Chondrocyte (in vitro differentiated cells): Measurements from ENCODE around the gene SGMS1. TPM values are rescaled to one million over a fixed set of nuclear protein-coding genes. Genes with fewer than 3 reads are reported as not detected.
"Not testable (repeated sequence)": the region's sequence is repeated elsewhere in the genome, so short reads cannot be mapped to it uniquely, and the experiment has no call there.

ENCODE experiments used
- DNase-seq: peaks from one replicate; pipeline ENCODE4 v3.0.0; 2021; ENCODE audit warnings: mixed read lengths, low spot score
- H3K27ac Mint-ChIP-seq: one replicate; pipeline ENCODE4 v1.8.0; 2021; ENCODE audit warnings: mild to moderate bottlenecking, moderate library complexity, mixed read lengths; ENCODE audit not compliant: unreplicated experiment
- H3K27me3 Mint-ChIP-seq: 2 replicates; pipeline ENCODE4 v1.8.0; 2021; ENCODE audit warnings: low read depth, mixed read lengths
- H3K36me3 Mint-ChIP-seq: 2 replicates; pipeline ENCODE4 v1.8.0; 2021; ENCODE audit warnings: low read depth, mixed read lengths
- H3K4me1 Mint-ChIP-seq: 2 replicates; pipeline ENCODE4 v1.8.0; 2021; ENCODE audit warnings: low read depth, mild to moderate bottlenecking, mixed read lengths
- H3K4me3 Mint-ChIP-seq: one replicate; pipeline ENCODE4 v1.8.0; 2021; ENCODE audit warnings: mild to moderate bottlenecking, moderate library complexity, mixed read lengths; ENCODE audit not compliant: unreplicated experiment
- H3K9me3 Mint-ChIP-seq: 2 replicates; pipeline ENCODE4 v1.8.0; 2021; ENCODE audit warnings: low read depth, mixed read lengths
- total RNA-seq: library from RNA; stranded (reverse); gene quantifications from 3 replicates; pipeline ENCODE4 v1.2.1, GENCODE V29; 2021
- TF ChIP-seq, protein P1 (sequence below): fragments of 200-600 bp; sonication (generic); IDR thresholded peaks from 2 replicates; pipeline ENCODE4 v1.5.0; 2021; ENCODE audit warnings: antibody characterized with exemption, mild to moderate bottlenecking, moderate library complexity

Gene SGMS1
- total RNA-seq, 1 donor from 2014 or later, result 27.1 TPM

GRCh38 chr10:50362547-50363125, 261.1 kb downstream of the SGMS1 start:
- TF ChIP-seq, protein P1, sequence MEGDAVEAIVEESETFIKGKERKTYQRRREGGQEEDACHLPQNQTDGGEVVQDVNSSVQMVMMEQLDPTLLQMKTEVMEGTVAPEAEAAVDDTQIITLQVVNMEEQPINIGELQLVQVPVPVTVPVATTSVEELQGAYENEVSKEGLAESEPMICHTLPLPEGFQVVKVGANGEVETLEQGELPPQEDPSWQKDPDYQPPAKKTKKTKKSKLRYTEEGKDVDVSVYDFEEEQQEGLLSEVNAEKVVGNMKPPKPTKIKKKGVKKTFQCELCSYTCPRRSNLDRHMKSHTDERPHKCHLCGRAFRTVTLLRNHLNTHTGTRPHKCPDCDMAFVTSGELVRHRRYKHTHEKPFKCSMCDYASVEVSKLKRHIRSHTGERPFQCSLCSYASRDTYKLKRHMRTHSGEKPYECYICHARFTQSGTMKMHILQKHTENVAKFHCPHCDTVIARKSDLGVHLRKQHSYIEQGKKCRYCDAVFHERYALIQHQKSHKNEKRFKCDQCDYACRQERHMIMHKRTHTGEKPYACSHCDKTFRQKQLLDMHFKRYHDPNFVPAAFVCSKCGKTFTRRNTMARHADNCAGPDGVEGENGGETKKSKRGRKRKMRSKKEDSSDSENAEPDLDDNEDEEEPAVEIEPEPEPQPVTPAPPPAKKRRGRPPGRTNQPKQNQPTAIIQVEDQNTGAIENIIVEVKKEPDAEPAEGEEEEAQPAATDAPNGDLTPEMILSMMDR, result no peak
- peaks cover 8% of the 10 kb centered on the region for H3K9me3 Mint-ChIP-seq
- H3K27ac Mint-ChIP-seq, result no peak overlapping the region
- no peaks in the 10 kb centered on the region for H3K27me3 Mint-ChIP-seq
- peaks cover 5% of the 10 kb centered on the region for H3K4me1 Mint-ChIP-seq
- H3K4me3 Mint-ChIP-seq, result no peak overlapping the region
- peaks cover 7% of the 10 kb centered on the region for H3K36me3 Mint-ChIP-seq
- no peak for DNase-seq

DNA sequence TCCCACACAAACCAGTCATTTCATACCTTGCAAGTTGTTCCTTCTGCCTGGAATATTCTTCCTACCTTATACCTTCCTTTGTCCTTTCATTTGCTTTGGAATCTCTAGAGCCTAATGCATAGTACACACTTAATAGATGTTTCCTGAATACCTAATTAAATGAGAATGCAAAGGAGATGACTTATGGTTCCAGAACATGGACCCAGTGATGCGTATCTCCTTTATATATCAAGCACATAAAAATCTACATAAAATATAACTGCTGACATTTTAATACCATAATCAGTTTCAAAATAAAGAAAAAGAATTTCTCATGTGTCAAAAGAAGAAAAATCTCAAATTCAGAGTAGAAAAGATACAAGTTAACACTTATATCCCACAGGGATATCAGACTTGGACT, 261.8 kb downstream of the SGMS1 start:
- peaks cover 5% of the 10 kb centered on the region for H3K4me1 Mint-ChIP-seq
- no peak for DNase-seq
- H3K36me3 Mint-ChIP-seq, result peaks cover 7% of the 10 kb centered on the region
- H3K4me3 Mint-ChIP-seq, result no peak overlapping the region
- TF ChIP-seq, protein P1, result no peak
- H3K9me3 Mint-ChIP-seq, result peaks cover 8% of the 10 kb centered on the region
- H3K27ac Mint-ChIP-seq, result no peak overlapping the region
- no peaks in the 10 kb centered on the region for H3K27me3 Mint-ChIP-seq

- Mint-ChIP-seq H3K9me3 (peaks cover 3% of the 10 kb centered on the region), H3K4me3 (no peak overlapping the region), H3K27ac (no peak overlapping the region), H3K36me3 (no peaks in the 10 kb centered on the region), H3K27me3 (no peaks in the 10 kb centered on the region), H3K4me1 (peaks cover 5% of the 10 kb centered on the region)
- DNase-seq, result no peak
- TF ChIP-seq, protein P1, result no peak
These were observed 263.5 kb downstream of the SGMS1 start for GRCh38 chr10:50360077-50360850.

DNA sequence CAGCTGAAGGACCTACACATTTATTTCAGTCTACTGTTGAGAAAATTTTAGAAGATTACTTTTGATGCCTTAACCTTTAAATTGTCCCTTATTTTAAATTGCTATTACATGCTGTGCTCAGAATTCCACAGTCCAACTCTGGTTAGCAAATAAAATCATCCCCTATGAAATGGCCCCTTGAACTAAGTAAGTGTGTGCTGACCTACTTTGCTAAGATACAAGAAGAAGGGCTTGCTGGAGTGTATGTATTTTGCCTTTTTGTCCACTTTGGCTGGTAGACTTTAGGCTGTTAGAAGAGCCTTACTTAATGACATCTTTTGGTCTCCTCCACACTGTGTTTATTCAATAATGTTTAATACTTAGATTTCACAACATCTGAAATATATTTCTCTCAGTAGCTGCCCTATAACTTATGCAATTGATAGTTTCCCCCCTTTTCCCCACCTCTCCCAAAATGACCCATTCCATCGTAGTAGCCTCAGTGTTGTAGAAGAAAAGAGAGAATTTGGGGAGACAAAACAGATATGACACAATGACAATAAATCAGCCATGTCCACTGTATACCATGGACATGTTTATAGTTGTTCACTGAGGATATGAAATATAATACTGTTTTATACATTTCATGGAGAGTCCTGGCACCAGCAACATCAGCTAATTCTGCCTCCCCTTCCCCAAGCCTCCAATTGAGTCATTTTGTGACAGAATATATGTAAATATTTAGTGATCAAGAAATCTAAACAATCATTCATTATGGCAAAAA, 264.6 kb downstream of the SGMS1 start:
- peaks cover 5% of the 10 kb centered on the region for H3K4me1 Mint-ChIP-seq
- H3K27ac Mint-ChIP-seq, result no peak overlapping the region
- peaks cover 7% of the 10 kb centered on the region for H3K9me3 Mint-ChIP-seq
- TF ChIP-seq, protein P1, result no peak
- DNase-seq, result no peak
- peaks cover 2% of the 10 kb centered on the region for H3K36me3 Mint-ChIP-seq
- H3K27me3 Mint-ChIP-seq, result no peaks in the 10 kb centered on the region
- no peak overlapping the region for H3K4me3 Mint-ChIP-seq

DNA sequence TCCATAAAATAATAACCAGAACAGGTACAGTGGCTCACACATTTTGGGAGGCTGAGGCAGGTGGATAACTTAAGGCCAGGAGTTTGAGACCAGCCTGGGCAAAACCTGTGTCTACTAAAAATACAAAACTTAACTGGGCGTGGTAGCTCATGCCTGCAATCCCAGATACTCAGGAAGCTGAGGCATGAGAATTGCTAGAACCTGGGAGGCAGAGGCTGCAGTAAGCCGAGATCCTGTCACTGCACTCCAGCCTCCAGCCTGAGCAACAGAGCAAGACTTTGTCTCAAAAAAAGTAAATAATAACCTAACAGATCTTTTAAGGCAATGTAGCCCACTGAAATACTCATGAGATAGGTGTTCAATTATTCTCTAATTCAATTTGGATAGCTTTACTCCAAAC, 265.3 kb downstream of the SGMS1 start:
- H3K27ac Mint-ChIP-seq, result no peak overlapping the region
- peaks cover 2% of the 10 kb centered on the region for H3K36me3 Mint-ChIP-seq
- H3K4me1 Mint-ChIP-seq, result peaks cover 5% of the 10 kb centered on the region
- no peak for DNase-seq
- no peaks in the 10 kb centered on the region for H3K27me3 Mint-ChIP-seq
- H3K4me3 Mint-ChIP-seq, result no peak overlapping the region
- TF ChIP-seq, protein P1, result no peak
- H3K9me3 Mint-ChIP-seq, result peaks cover 7% of the 10 kb centered on the region

DNA sequence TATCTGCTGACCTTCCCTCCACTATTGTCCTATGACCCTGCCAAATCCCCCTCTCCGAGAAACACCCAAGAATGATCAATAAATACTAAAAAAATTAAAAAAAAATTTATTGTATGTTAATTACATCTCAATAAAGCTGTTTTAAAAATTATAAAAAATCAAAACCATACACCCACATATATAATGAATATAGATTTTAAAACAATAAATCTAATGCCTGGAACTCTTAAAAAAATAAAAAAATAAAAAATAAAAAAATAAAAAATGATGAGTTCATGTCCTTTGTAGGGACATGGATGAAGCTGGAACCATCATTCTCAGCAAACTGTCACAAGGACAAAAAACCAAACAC, 267.3 kb downstream of the SGMS1 start:
- not testable (repeated sequence) for H3K4me3 Mint-ChIP-seq, H3K27ac Mint-ChIP-seq, H3K27me3 Mint-ChIP-seq, H3K36me3 Mint-ChIP-seq, DNase-seq, H3K4me1 Mint-ChIP-seq, H3K9me3 Mint-ChIP-seq

- not testable (repeated sequence) for H3K27me3 Mint-ChIP-seq, H3K4me3 Mint-ChIP-seq, H3K36me3 Mint-ChIP-seq, H3K4me1 Mint-ChIP-seq, H3K9me3 Mint-ChIP-seq, H3K27ac Mint-ChIP-seq, DNase-seq
These were observed 267.9 kb downstream of the SGMS1 start for GRCh38 chr10:50355693-50356480.
